SK-N-SH treated with all-trans-retinoic acid at 6 μM for 48 hours (cell line): Measurements from ENCODE around the gene PARD3.

ENCODE experiments used
- ARNTL ChIP-seq: fragments of 450-650 bp; formaldehyde crosslinking; IDR thresholded peaks from 2 replicates; pipeline ENCODE4 v1.5.0; 2020; ENCODE audit warnings: low read depth, mild to moderate bottlenecking, moderate library complexity, borderline replicate concordance
- CSDC2 ChIP-seq: fragments of 250-450 bp; sonication (Bioruptor Pico); IDR thresholded peaks from 2 replicates; pipeline ENCODE4 v1.5.0; 2020; ENCODE audit warnings: mild to moderate bottlenecking, moderate library complexity
- CSRNP3 ChIP-seq: fragments of 250-450 bp; sonication (Bioruptor Pico); IDR thresholded peaks from 2 replicates; pipeline ENCODE4 v1.5.1; 2021; ENCODE audit warnings: mild to moderate bottlenecking, moderate library complexity
- GLIS3 ChIP-seq: fragments of 250-450 bp; sonication (Bioruptor Pico); IDR thresholded peaks from 2 replicates; pipeline ENCODE4 v1.5.0; 2020; ENCODE audit warnings: mild to moderate bottlenecking, moderate library complexity
- OSR1 ChIP-seq: fragments of 250-450 bp; sonication (Bioruptor Pico); IDR thresholded peaks from 2 replicates; pipeline ENCODE4 v1.8.0; 2022; ENCODE audit warnings: moderate library complexity, mild to moderate bottlenecking, inconsistent platforms
- TOX ChIP-seq: fragments of 250-450 bp; sonication (Bioruptor Pico); IDR thresholded peaks from 2 replicates; pipeline ENCODE4 v1.8.0; 2021; ENCODE audit warnings: mild to moderate bottlenecking, moderate library complexity, borderline replicate concordance
- ZC3H10 ChIP-seq: fragments of 250-450 bp; sonication (Bioruptor Pico); IDR thresholded peaks from 2 replicates; pipeline ENCODE4 v1.5.1; 2021; ENCODE audit warnings: mild to moderate bottlenecking, moderate library complexity
- ZFP3 ChIP-seq: fragments of 250-450 bp; sonication (Bioruptor Pico); IDR thresholded peaks from 2 replicates; pipeline ENCODE4 v1.5.0; 2020; ENCODE audit warnings: mild to moderate bottlenecking, moderate library complexity
- ZFP30 ChIP-seq: fragments of 450-650 bp; formaldehyde crosslinking; IDR thresholded peaks from 2 replicates; pipeline ENCODE4 v1.5.0; 2022; ENCODE audit warnings: mild to moderate bottlenecking, moderate library complexity

GRCh38 chr10:34723750-34724149 lies 91.3 kb downstream of the PARD3 start:
- TF ChIP-seq CSDC2: no peak
- no peak for TF ChIP-seq CSRNP3
- no peak for TF ChIP-seq GLIS3 (CRISPR knock-in tag)
- TF ChIP-seq ZFP30: no peak
- TF ChIP-seq OSR1: no peak
- TF ChIP-seq ARNTL: no peak
- TF ChIP-seq ZC3H10 (CRISPR knock-in tag): no peak
- no peak for TF ChIP-seq TOX
- no peak for TF ChIP-seq ZFP3 (CRISPR knock-in tag)
